Uterus (tissue), 4 donors: Measurements from ENCODE around the gene CH25H. TPM values are rescaled to one million over a fixed set of nuclear protein-coding genes. Genes with fewer than 3 reads are reported as not detected.

Source experiments
- DNase-seq, 2 donors: peaks; one replicate each; pipeline ENCODE4 v3.0.0-alpha.2; 2019 to 2020
- H3K27ac ChIP-seq, 2 donors: fragments of 200-600 bp; sonication (generic); 1 replicate in 1 of 2; 2 replicates in 1 of 2; pipeline ENCODE4 v1.5.1; 2016 to 2018
- H3K27me3 ChIP-seq, 2 donors: fragments of 200-600 bp; sonication (generic); one replicate each; pipeline ENCODE4 v1.5.1; 2018 to 2019; ENCODE audit warnings: control low read depth in 1 of 2
- H3K36me3 ChIP-seq, 2 donors: fragments of 200-600 bp; sonication (generic); one replicate each; pipeline ENCODE4 v1.5.1; 2019; ENCODE audit warnings: control low read depth in 1 of 2
- H3K4me1 ChIP-seq, 2 donors: fragments of 200-600 bp; sonication (generic); one replicate each; pipeline ENCODE4 v1.5.1; 2018 to 2019; ENCODE audit warnings: control low read depth in 1 of 2
- H3K4me3 ChIP-seq, 2 donors: fragments of 200-600 bp; sonication (generic); 1 replicate in 1 of 2; 2 replicates in 1 of 2; pipeline ENCODE4 v1.5.1; 2018 to 2019; ENCODE audit warnings: mild to moderate bottlenecking in 1 of 2
- H3K9me3 ChIP-seq, 2 donors: fragments of 200-600 bp; sonication (generic); one replicate each; pipeline ENCODE4 v1.5.1; 2019; ENCODE audit warnings: control low read depth in 1 of 2
- CTCF ChIP-seq, 4 experiments: fragments of 200-600 bp in 2 of 4; fragments of 450-650 bp in 2 of 4; sonication (generic) in 2 of 4; IDR thresholded peaks; one replicate each; pipeline ENCODE4 v1.5.1; 2016 to 2019; ENCODE audit warnings: antibody characterized with exemption in 4 of 4, mild to moderate bottlenecking in 2 of 4, moderate library complexity in 1 of 4
- POLR2A ChIP-seq, 2 donors: fragments of 450-650 bp; IDR thresholded peaks; one replicate each; pipeline ENCODE4 v1.6.1; 2016; ENCODE audit warnings: antibody characterized with exemption in 2 of 2, mild to moderate bottlenecking in 1 of 2, moderate library complexity in 1 of 2
- intact Hi-C: fragments of 100-400 bp; cut with DNase I; formaldehyde crosslinking; loops from one replicate; pipeline ENCODE4 v1.15.1; 2023; ENCODE audit warnings: low total_unique reads
- total RNA-seq, 4 donors: library from RNA; depleted of rRNA in 3 of 4; stranded (reverse); fragments of >200 nt in 3 of 4; gene quantifications; one replicate each; pipeline versions ENCODE4 v1.1.0 to v1.2.4, GENCODE V29; 2014 to 2023
- donor health status: DM: yes; HTN: yes; CAD: no.

CH25H gene
- total RNA-seq, 4 donors from 2014 or later, result 0.24 to 0.48 TPM; not detected in 2

- Histone ChIP-seq H3K27ac (no peak overlapping the region), H3K4me1 (no peaks in the 10 kb centered on the region), H3K9me3 (no peaks in the 10 kb centered on the region), H3K4me3 (no peak overlapping the region), H3K36me3 (no peaks in the 10 kb centered on the region), H3K27me3 (no peaks in the 10 kb centered on the region)
- TF ChIP-seq POLR2A (IDR thresholded peaks at IDR 0.05) (no peak), CTCF (IDR thresholded peaks at IDR 0.05) (no peak)
- intact Hi-C loops, result loop anchor here (5.0 kb wide), 1 partner anchor 187 kb away; no protein-coding TSS in a partner anchor
- DNase-seq, result no peak
Measured at GRCh38 chr10:89214566-89215165, 7.5 kb upstream of the CH25H start.

- Histone ChIP-seq H3K27ac (no peak overlapping the region), H3K4me3 (no peak overlapping the region), H3K9me3 (no peaks in the 10 kb centered on the region), H3K36me3 (no peaks in the 10 kb centered on the region), H3K27me3 (no peaks in the 10 kb centered on the region), H3K4me1 (no peaks in the 10 kb centered on the region)
- intact Hi-C loops, result loop anchor here (5.0 kb wide), 1 partner anchor 186 kb away; no protein-coding TSS in a partner anchor
- DNase-seq, result no peak
- TF ChIP-seq CTCF (IDR thresholded peaks at IDR 0.05), result peak; percentile 68 to 79 (median 74)
- TF ChIP-seq POLR2A (IDR thresholded peaks at IDR 0.05), result no peak
Measured at GRCh38 chr10:89213191-89213808, 6.2 kb upstream of the CH25H start.

GRCh38 chr10:89210794-89211425 lies 3.8 kb upstream of the CH25H start:
- no peaks in the 10 kb centered on the region for H3K4me1 ChIP-seq
- no peak overlapping the region for H3K27ac ChIP-seq
- H3K9me3 ChIP-seq, result no peaks in the 10 kb centered on the region
- TF ChIP-seq CTCF (IDR thresholded peaks at IDR 0.05), result no peak
- no peak for TF ChIP-seq POLR2A (IDR thresholded peaks at IDR 0.05)
- no peaks in the 10 kb centered on the region for H3K36me3 ChIP-seq
- no peaks in the 10 kb centered on the region for H3K27me3 ChIP-seq
- no peak overlapping the region for H3K4me3 ChIP-seq
- intact Hi-C loops, result loop anchor here (5.0 kb wide), 1 partner anchor 184 kb away; no protein-coding TSS in a partner anchor
- DNase-seq, result no peak

DNA sequence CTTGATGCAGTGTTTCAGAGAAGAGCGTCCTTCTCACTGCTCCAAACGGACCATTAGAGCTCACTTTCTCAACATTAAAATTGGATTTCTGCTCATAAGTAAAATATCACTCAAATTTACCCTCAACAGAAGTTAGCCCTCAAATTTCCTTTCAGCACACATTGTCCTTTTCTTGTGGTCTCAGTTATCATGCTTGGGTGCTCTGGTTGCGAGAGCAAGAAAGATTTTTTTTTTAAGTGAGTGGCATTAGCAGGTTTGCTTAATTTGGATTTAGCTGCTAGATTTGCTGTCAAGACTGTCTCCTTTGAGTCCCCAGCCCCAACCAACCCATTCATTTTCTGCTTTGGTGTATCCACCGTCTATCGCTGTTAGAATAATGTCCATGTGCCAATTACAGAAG lies 2.6 kb upstream of the CH25H start:
- intact Hi-C loops, result loop anchor here (5.0 to 10.0 kb wide), 2 partner anchors 182 to 375 kb away; no protein-coding TSS in a partner anchor
- H3K9me3 ChIP-seq, result no peaks in the 10 kb centered on the region
- TF ChIP-seq CTCF (IDR thresholded peaks at IDR 0.05) (no peak), POLR2A (IDR thresholded peaks at IDR 0.05) (no peak)
- H3K4me3 ChIP-seq, result no peak overlapping the region
- H3K4me1 ChIP-seq, result no peaks in the 10 kb centered on the region
- H3K27me3 ChIP-seq, result no peaks in the 10 kb centered on the region
- H3K36me3 ChIP-seq, result no peaks in the 10 kb centered on the region
- no peak overlapping the region for H3K27ac ChIP-seq
- DNase-seq, result no peak
